GM23338 (cell line): ENCODE results near the gene FGF19. TPM values are rescaled to one million over a fixed set of nuclear protein-coding genes. Genes with fewer than 3 reads are reported as not detected.

Experiments
- ATAC-seq: fragments of 200-7000 bp; cut with Tn5 transposase; 3 replicates; pipeline ENCODE4 v1.9.1; 2020
- DNase-seq: peaks from one replicate; pipeline ENCODE4 v3.0.0-alpha.2; 2015; ENCODE audit warnings: low spot score
- H2AFZ ChIP-seq: fragments of 200-600 bp; sonication (generic); 2 replicates; pipeline ENCODE4 v1.8.0; 2016; ENCODE audit warnings: antibody characterized with exemption, mild to moderate bottlenecking, moderate library complexity
- H3F3A ChIP-seq: fragments of 200-600 bp; sonication (generic); replicated peaks from 2 replicates; pipeline ENCODE4 v1.8.0; 2017; ENCODE audit warnings: antibody characterized with exemption, mixed run types, low read depth
- H3K27ac ChIP-seq: fragments of 200-600 bp; sonication (generic); 2 replicates; pipeline ENCODE4 v1.6.1; 2016; ENCODE audit warnings: low read depth
- H3K27me3 ChIP-seq: fragments of 200-600 bp; sonication (generic); 2 replicates; pipeline ENCODE4 v1.8.0; 2016; ENCODE audit warnings: mild to moderate bottlenecking, mixed run types, moderate library complexity; ENCODE audit not compliant: insufficient read depth
- H3K36me3 ChIP-seq: fragments of 200-600 bp; sonication (generic); 2 replicates; pipeline ENCODE4 v1.8.0; 2016; ENCODE audit warnings: mild to moderate bottlenecking; ENCODE audit not compliant: insufficient read depth
- H3K4me1 ChIP-seq: fragments of 200-600 bp; sonication (generic); 2 replicates; pipeline ENCODE4 v1.8.0; 2016; ENCODE audit warnings: mild to moderate bottlenecking, moderate library complexity; ENCODE audit not compliant: insufficient read depth
- H3K4me2 ChIP-seq: fragments of 200-600 bp; sonication (generic); 2 replicates; pipeline ENCODE4 v1.7.1; 2017; ENCODE audit warnings: mixed run types
- H3K4me3 ChIP-seq: fragments of 200-600 bp; sonication (generic); 2 replicates; pipeline ENCODE4 v1.6.1; 2016; ENCODE audit warnings: mixed run types
- H3K79me2 ChIP-seq: fragments of 200-600 bp; sonication (generic); replicated peaks from 2 replicates; pipeline ENCODE4 v1.8.0; 2017; ENCODE audit warnings: mild to moderate bottlenecking; ENCODE audit not compliant: insufficient read depth
- H3K9me2 ChIP-seq: fragments of 200-600 bp; sonication (generic); 2 replicates; pipeline ENCODE4 v1.8.0; 2017; ENCODE audit not compliant: insufficient read depth
- H4K20me1 ChIP-seq: fragments of 200-600 bp; sonication (generic); replicated peaks from 2 replicates; pipeline ENCODE4 v1.8.0; 2017; ENCODE audit warnings: mild to moderate bottlenecking; ENCODE audit not compliant: insufficient read depth
- H3K27ac Mint-ChIP-seq: 2 replicates; pipeline ENCODE4 v1.8.0; 2020; ENCODE audit warnings: inconsistent platforms, mild to moderate bottlenecking, moderate library complexity, mixed read lengths
- H3K27me3 Mint-ChIP-seq: 3 replicates; pipeline ENCODE4 v1.8.0; 2022; ENCODE audit warnings: low read depth, mild to moderate bottlenecking, moderate library complexity, mixed read lengths, inconsistent platforms; ENCODE audit not compliant: insufficient read depth, poor library complexity
- H3K36me3 Mint-ChIP-seq: 3 replicates; pipeline ENCODE4 v1.8.0; 2021; ENCODE audit warnings: low read depth, mild to moderate bottlenecking, inconsistent platforms, moderate library complexity, mixed read lengths
- H3K4me1 Mint-ChIP-seq: 3 replicates; pipeline ENCODE4 v1.8.0; 2020; ENCODE audit warnings: mild to moderate bottlenecking, inconsistent platforms, mixed read lengths
- H3K4me3 Mint-ChIP-seq: 3 replicates; pipeline ENCODE4 v1.8.0; 2021; ENCODE audit warnings: moderate library complexity, mild to moderate bottlenecking, inconsistent platforms, mixed read lengths
- H3K9me3 Mint-ChIP-seq: 3 replicates; pipeline ENCODE4 v1.8.0; 2020; ENCODE audit warnings: moderate library complexity, mild to moderate bottlenecking, inconsistent platforms, mixed read lengths
- CREB1 ChIP-seq: fragments of 250-450 bp; sonication (Bioruptor Pico); IDR thresholded peaks from 2 replicates; pipeline ENCODE4 v1.5.0; 2020; ENCODE audit warnings: low read depth, mild to moderate bottlenecking, moderate library complexity
- CTCF ChIP-seq, 2 experiments: fragments of 200-600 bp in 1 of 2; sonication (generic) in 1 of 2; conservative IDR thresholded peaks; 2 replicates each; pipeline versions ENCODE4 v1.5.1 to v1.6.1; 2016 to 2017; ENCODE audit warnings: antibody characterized with exemption in 2 of 2, low read depth in 2 of 2, mild to moderate bottlenecking in 2 of 2, moderate library complexity in 1 of 2
- ETS1 ChIP-seq: IDR thresholded peaks from 2 replicates; pipeline ENCODE4 v1.6.1; 2016; ENCODE audit warnings: antibody characterized with exemption
- EZH2 ChIP-seq: fragments of 200-600 bp; sonication (generic); IDR thresholded peaks from one replicate; pipeline ENCODE4 v1.8.0; 2017; ENCODE audit warnings: antibody characterized with exemption, mild to moderate bottlenecking, low read depth; ENCODE audit not compliant: unreplicated experiment
- EZH2phosphoT487 ChIP-seq: fragments of 200-600 bp; sonication (generic); IDR thresholded peaks from one replicate; pipeline ENCODE4 v1.8.1; 2018; ENCODE audit warnings: antibody characterized with exemption; ENCODE audit not compliant: unreplicated experiment
- JUNB ChIP-seq: IDR thresholded peaks from one replicate; pipeline ENCODE4 v1.6.1; 2016; ENCODE audit warnings: antibody characterized with exemption; ENCODE audit not compliant: unreplicated experiment
- NANOG ChIP-seq: IDR thresholded peaks from 2 replicates; pipeline ENCODE4 v1.6.1; 2016; ENCODE audit warnings: antibody characterized with exemption, borderline replicate concordance
- POLR2AphosphoS5 ChIP-seq: IDR thresholded peaks from 2 replicates; pipeline ENCODE4 v1.6.1; 2016; ENCODE audit warnings: antibody characterized with exemption, low read depth
- REST ChIP-seq: IDR thresholded peaks from one replicate; pipeline ENCODE4 v1.6.1; 2018; ENCODE audit warnings: antibody characterized with exemption; ENCODE audit not compliant: unreplicated experiment
- STAT1 ChIP-seq: IDR thresholded peaks from one replicate; pipeline ENCODE4 v1.6.1; 2016; ENCODE audit warnings: antibody characterized with exemption; ENCODE audit not compliant: unreplicated experiment
- ZNF114 ChIP-seq: fragments of 250-450 bp; sonication (Bioruptor Pico); IDR thresholded peaks from 2 replicates; pipeline ENCODE4 v1.5.0; 2020; ENCODE audit warnings: mild to moderate bottlenecking, moderate library complexity
- ZNF331 ChIP-seq: fragments of 250-450 bp; sonication (Bioruptor Pico); IDR thresholded peaks from 2 replicates; pipeline ENCODE4 v1.5.0; 2020; ENCODE audit warnings: low read depth, mild to moderate bottlenecking, moderate library complexity
- ZNF462 ChIP-seq: fragments of 250-450 bp; sonication (Bioruptor Pico); IDR thresholded peaks from 2 replicates; pipeline ENCODE4 v1.5.0; 2020; ENCODE audit warnings: mild to moderate bottlenecking, moderate library complexity
- polyA plus RNA-seq: library from polyadenylated mRNA; unstranded; fragments of >200 nt; fragmentation: Nextera tagmentation; extraction: Ambion mirVana; gene quantifications from 2 replicates; pipeline ENCODE4 v1.2.1, GENCODE V29; 2016
- total RNA-seq: library from RNA; depleted of rRNA; stranded (reverse); fragments of >200 nt; shearing (Covaris generic); gene quantifications from 2 replicates; pipeline ENCODE4 v1.2.3, GENCODE V29; 2014

FGF19 gene
- total and polyA plus RNA-seq, 2 experiments from 2014 or later: 21.7 to 36.1 TPM

GRCh38 chr11:69664103-69664775 is 39.6 kb downstream of the FGF19 start:
- TF ChIP-seq POLR2AphosphoS5: no peak
- no peak for TF ChIP-seq REST
- TF ChIP-seq CTCF (conservative IDR thresholded peaks at IDR 0.05; ENCODE audit: low read depth in 2 of 2): no peak
- no peak for TF ChIP-seq ZNF114 (CRISPR knock-in tag)
- no peak for TF ChIP-seq STAT1
- no peak for TF ChIP-seq ETS1
- no peak for TF ChIP-seq JUNB
- no peak for TF ChIP-seq CREB1
- TF ChIP-seq NANOG: no peak
- TF ChIP-seq EZH2phosphoT487: no peak
- TF ChIP-seq ZNF331 (CRISPR knock-in tag): no peak
- no peak for TF ChIP-seq EZH2
- TF ChIP-seq ZNF462 (CRISPR knock-in tag): no peak
- no peak for ATAC-seq
- peaks cover 4% of the 10 kb centered on the region; the same call in 1 of the 2 replicates for H3K36me3 ChIP-seq
- H3F3A ChIP-seq: no peaks in the 10 kb centered on the region
- no peaks in the 10 kb centered on the region for H3K27me3 ChIP-seq
- H3K79me2 ChIP-seq: peaks cover 2% of the 10 kb centered on the region; the same call in 1 of the 2 replicates
- H3K4me1 Mint-ChIP-seq: peaks cover 7% of the 10 kb centered on the region
- H3K36me3 Mint-ChIP-seq: peaks cover 20% of the 10 kb centered on the region
- no peaks in the 10 kb centered on the region for H3K9me2 ChIP-seq
- H2AFZ ChIP-seq: no peak overlapping the region
- no peak overlapping the region for H3K4me2 ChIP-seq
- no peaks in the 10 kb centered on the region for H3K4me1 ChIP-seq
- DNase-seq: no peak
- peaks cover 14% of the 10 kb centered on the region for H3K27me3 Mint-ChIP-seq
- H3K4me3 Mint-ChIP-seq: no peak overlapping the region
- H4K20me1 ChIP-seq: no peaks in the 10 kb centered on the region; the same call in 1 of the 2 replicates
- H3K9me3 Mint-ChIP-seq: no peaks in the 10 kb centered on the region
- H3K4me3 ChIP-seq: no peak overlapping the region
- no peak overlapping the region for H3K27ac ChIP-seq
- no peak overlapping the region; the same call in 1 of the 2 replicates for H3K27ac Mint-ChIP-seq
